Midbrain (tissue), 1 donor: Measurements from ENCODE around the gene GSG1.
A peak's percentile ranks its signal among the peaks of the same experiment; 100 is the strongest.

Experiments used
- DNase-seq: peaks from one replicate; lab custom pipeline; 2025; lab: John Stamatoyannopoulos, UW

GSG1 gene

DNA sequence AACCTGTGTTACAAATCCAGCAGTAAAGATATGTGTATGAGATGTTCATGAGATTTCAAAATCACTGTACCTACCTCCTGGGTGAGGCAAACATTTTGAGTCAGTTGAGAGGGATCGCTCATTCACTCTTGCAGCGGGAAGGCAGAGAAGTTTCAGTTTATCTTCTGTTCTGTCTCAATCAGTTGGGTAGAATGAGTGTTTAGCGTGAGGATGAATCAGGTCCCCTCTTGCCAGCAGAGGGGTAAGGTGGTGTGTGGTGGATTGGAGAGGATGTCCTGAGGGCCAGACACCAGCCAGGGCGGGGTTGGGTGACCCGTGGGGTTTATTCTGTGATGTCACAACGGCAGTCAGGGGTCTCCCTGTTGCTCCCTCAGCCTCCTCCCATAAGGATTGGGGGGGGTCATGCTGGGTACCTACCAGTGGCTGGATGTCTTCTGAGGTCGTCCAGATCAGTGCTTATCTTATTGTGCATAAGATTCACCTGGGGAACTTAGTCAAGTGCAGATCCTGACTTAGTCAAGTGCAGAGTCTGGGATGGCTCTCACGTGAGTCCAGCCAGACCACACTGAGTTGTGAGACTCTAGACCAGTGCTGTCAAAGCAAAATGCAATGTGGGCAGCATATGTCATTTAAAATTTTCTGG, at the start of gene GSG1:
Gene GSG1, minus strand, starts transcription at position 277 of the 643 bp plus-strand sequence. Its CDS starts 155 bp downstream, at position 122.
- no peak for DNase-seq

DNA sequence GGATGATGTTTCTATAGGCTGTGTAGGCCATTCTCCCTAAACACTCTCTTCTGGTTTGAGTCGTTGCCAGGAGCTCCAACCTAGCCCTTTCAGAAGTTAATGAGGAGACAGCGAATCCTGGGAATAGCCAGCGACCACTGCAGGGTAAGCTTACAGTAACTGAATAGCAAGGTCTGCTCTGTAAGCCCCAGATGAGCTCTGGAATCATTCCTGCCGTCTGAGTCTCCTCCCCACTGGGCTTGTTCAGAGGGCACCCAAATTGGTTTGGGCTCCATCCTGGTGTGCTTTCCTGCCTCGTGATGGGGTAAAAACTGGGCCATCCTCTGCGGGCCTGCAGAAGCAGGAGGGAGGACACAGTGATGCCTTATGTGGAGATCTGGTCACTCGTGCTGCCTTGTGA, 49.7 kb upstream of the GSG1 start:
- no peak for DNase-seq

DNA sequence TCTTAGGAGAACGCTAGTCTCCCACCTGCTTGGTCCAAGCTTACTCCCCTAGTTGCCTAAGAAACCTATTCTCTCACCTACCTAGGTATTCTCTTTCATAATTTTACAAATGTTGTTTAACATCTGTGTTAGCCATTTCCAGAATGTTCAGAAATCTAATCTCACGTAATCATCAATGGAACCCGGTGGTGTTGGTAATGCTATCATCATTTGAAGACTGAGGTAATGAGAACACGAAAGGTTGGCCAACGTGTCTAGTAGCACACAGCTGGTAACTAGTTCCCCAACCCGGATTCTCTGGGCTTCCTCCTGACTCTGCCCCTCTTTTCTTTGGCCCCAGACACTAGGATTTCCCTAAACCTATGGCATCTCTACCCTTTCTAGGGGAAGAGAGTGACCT, 49.3 kb upstream of the GSG1 start:
- no peak for DNase-seq

DNA sequence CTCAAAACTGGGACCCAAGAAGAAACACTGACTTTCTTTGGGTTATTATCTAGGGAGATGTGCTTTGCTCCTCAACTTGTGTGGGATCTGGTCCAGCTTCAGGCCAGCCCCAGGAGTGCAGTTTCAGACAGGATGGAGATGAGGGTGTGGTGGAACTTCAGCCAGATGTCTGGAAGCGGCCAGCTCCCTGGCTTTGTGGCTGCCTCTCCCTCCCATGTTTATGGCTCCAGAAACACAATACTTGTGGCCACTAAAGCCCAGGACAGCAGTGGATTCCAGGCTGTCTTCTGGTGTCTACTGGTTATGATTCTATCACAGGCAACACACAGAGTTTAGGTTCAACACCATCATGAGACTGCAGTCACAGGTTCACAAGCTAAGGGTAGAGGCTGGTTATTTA, 48.8 kb upstream of the GSG1 start:
- no peak for DNase-seq

DNA sequence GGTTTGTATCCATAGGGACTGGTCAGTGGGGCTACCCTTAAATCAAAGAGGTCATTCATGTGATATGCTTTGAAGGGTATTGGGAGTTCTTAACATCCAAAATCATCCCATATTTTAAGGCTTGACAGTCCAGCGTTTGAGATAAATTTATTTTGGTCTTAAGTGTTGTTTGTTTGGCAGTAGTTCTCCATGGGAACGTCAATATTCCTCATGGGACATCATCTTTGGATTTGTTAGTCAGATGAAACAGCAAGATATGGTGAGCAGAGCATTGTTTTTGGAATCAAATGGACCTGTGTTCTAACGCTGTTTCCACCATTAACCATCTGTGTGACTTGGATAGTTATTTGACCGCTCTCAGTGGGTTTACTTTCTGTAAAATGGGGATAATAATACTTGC, 45.9 kb upstream of the GSG1 start:
- DNase-seq = no peak

DNA sequence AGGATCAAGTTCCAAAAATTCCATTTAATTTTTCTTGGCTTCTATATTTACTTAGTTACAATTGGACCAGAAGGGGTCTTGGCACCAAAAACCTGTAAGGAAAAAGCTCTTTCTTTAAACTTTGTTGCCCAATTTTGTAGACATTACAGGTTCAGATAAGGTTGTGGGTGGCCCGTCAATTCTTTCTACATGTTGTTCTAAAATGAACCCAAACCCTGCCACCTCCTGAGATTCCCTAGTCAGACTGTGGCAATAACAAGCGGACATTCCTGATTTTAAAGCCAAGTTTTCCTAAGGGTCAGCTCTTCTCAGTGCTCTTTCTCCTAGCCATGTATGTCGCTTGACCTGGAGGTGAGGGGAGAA, 45.0 kb upstream of the GSG1 start:
- no peak for DNase-seq

DNA sequence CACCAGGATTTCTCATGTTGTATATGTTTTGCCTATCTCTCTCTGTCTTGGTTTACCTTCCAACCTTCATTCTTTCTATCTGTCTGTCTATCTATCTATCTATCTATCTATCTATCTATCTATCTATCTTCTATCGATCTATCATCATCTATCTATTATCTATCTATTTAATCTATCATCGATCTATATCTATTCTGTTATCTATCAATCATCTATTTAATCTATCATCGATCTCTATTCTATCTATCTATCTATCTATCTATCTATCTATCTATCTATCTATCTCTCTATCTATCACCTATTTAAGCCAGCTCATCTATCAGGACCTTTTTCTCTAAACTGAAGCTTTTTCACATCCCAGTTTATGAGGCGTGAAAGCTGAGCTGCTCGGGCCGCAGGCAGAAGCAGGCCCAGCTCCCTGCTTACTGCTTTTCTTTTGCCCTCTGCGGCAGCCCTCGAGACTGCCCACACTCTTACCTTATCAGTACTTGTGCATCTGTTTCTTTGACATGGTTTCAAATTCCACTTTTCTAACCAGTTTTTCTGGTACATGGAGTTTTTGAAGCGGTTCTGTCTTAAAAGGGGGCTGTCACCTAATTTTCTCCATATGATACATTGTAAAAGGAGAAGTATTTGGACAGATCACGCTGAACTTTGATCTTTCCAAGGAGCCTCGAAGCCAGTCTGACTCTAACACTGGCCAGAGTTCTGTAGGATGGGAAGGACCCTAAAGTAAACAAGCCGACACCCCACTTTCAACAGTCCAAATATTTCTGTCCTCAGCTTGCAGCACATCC, 44.4 kb upstream of the GSG1 start:
- DNase-seq = no peak

DNA sequence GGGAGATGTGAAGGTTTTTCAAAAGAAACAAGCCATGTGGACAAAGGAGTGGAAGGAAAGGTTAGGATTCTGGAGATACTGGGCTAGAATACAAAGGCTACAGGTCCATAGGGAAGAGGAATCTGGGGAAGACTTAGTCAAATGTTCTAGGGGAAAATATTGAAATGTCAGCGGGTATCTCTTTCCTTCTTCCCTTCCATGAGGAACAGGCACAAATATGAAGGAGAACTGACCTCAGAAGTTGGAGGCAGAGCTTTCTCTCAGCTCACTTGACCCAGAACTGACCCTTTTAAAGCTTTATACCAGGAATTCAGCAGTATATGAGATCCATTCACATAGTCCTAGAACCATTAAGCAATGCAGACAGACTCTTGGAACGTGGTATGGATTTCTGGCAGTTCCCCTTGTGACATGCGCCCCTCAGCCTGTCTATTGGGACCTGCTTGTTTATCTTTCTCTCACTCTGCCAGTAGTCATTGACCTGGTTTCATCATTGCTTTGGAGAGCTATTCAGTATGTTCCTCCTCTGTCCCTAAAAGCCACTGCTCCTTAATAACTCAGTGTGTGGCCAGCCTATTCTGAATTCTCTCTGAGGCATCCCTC, 43.0 kb upstream of the GSG1 start:
- DNase-seq = no peak

DNA sequence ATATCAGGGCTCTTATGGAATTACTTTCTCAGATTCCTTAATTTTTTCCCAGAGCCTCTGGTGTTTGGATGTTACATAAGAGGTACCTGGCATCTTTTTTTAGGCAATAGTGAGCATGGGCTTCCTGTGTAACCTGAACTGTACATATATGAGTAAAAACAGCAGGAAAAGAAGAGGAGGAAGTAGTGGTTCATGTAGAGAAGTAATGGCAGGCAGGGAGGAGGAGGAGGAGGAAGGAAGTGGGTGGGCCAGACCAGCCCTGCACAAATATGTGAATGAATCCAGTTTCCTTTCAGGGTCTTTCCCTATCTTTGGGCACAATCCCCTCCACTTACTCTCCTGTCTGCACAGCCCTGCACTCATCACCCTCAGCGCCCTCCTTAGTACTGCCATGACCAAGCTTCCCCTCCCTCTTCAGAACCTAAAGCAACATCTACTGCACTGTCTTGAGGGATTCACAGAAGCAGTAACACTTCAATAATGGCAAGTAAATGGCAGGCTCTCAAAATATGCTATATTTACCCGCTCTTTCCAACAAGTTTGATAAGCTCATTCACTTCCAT, 40.9 kb upstream of the GSG1 start:
- DNase-seq = no peak

DNA sequence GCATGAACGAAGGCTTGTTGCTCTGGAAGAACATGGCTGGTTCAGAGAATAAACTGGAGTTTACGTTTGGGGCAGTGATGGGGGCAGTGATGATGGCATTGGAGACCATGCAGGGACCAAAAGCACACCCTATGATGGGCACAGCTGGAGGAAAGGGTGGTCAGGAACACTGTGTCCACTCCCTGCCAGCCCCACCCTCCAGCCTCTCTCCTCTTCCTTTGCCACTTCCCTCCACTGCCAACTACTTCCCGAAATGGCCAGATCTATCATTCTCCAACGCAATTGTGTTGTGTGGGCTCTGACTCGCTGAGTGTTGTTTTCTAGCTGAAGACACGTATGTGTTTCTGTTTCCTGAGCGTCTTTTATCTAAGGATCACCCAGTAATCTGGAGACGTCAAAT, 39.3 kb upstream of the GSG1 start:
- no peak for DNase-seq

DNA sequence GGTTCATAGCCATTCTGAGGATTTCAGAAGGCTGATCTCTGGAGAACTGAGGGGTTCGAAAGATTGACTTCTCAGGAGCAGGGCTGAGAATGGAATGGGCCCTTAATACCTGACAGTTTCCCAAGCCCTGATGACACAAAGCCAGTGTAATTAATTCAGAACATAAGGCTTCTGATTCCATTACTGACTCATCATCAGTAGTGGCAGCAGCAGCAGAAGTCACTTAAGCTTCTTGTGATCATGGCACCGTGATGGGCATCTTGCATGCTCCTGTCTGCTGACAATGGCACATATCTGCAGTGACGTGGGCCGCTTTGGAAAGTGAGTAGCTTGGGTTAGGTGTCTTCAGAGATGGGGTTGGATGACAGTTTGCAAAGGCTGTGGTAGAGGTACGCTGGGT, 38.2 kb upstream of the GSG1 start:
- no peak for DNase-seq

DNA sequence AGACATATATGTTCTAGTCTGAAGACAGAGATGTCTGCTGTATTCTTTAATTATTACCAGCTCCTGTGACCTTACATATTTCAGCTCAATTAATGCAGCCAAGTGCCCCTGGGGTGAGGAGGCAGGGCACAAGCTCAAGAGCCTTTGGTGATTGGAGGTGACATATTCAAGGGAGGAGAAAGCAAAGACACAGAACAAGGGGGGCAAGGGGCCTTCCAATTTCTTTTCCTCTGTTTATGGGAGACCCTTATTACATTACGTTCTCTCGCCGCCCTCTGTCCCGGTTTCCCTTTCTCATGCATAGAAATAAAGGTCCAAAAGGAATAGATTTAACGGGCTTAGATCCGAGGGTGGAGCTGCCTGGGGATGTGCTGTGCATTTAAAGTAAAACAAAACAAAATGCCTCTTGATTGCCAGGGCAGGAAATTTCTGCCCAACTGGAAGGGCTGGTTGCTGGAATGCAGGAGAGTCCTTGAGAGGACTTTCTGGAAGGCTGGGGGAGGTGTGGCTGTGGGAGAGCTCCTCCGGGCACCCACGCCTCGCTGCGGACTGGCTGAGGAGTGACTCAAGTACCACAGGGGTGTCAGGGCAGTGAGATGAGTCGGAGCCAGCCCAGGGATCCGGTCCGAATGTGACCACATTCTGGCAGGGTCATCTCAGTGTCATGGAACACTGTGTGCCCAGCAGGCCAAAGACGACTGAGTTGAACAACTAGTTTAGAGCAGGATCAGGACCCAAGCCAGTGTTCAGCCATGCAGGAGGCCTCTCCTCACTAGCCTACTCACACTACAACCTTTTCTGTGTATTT, 32.1 kb upstream of the GSG1 start:
- DNase-seq = peak; percentile 22

DNA sequence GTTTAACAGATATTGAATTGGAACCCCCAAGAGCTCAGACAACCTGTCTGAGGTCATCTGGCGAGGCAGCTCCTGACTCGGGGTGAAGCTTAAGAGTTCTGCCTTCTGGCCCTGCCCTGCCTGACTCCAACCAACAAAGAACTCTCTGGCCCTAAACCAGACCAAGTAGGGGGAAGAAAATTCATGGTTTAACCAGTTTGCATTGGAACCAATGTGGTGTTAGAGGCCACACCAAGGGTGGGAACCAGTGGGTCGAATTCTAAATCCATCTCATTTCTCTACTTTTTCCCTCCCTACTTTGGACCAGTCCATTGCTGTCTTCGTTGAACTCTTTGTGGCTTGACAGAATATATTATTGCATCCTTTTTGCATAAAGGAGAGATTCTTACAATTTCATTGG, 30.4 kb upstream of the GSG1 start:
- no peak for DNase-seq

DNA sequence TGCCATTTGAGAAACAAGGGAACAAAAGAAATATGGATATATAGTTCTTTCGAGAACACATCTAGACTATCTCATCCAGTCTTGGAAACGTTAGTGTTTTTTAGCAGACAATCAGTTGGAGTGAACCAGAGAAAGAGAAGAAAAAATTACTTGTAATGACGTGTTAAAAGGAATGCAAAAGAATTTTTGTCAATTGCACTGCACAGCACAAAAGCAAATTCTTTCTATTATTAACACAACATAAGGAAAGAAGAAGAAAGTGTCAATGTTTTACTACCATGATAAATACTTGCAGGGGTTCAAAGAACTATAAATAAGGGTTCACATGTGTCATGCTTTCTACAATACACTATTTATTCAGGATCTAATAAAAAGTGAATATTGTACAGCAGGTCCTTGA, 27.5 kb upstream of the GSG1 start:
- DNase-seq = no peak

DNA sequence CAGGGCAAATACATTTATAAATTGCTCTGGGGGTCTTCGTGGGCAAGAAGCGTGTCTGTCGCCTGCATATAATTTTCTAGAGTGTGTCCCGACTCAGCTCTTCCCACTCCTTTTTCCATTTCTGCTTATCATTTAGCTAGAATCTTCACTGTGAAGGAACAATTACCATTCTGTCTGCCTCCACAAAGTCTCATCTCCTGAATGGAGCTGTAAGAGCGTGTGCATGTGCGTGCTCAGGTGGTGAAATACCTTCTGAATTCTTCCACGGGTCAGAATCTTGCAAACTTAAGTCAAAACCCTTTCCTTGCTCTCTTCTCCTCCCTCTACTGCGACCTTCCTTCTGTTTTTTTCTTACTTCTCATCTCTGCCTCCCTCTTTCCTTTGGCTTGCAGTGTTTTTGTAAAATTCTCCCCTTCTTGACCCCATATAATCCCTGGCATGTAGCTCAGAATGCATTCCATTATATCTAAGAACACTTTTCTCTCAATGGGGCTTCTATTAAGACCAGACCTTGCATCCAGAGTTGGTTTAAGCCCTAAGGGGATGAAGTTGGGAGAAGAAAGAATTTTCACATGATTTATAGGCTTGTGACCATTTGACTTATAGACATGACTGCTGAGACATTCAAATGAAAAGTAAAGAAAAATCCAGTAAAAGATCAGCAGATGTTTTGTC, 25.0 kb upstream of the GSG1 start:
- DNase-seq = no peak

- no peak for DNase-seq
These were observed 24.0 kb upstream of the GSG1 start for GRCh38 chr12:13127444-13127843.

DNA sequence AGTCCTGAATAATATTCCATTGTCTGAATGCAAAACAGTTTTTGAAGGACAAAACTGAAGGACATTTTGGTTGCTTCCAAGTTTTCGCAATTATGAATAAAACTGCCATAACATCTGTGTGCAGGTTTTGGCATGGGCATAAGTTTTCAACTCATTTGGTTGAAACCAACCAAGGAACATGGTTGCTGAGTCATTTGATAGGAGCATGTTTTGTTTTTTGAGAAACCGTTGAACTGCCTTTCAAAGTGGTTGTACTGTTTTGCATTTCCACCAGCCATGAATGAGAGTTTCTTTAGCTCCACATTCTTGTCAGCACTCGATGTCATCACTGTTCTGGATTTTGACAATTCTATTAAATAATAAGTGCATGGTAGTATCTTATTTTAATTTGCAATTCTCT, 23.0 kb upstream of the GSG1 start:
- DNase-seq = no peak

GRCh38 chr12:13125996-13126395, 22.5 kb upstream of the GSG1 start:
- DNase-seq = no peak

DNA sequence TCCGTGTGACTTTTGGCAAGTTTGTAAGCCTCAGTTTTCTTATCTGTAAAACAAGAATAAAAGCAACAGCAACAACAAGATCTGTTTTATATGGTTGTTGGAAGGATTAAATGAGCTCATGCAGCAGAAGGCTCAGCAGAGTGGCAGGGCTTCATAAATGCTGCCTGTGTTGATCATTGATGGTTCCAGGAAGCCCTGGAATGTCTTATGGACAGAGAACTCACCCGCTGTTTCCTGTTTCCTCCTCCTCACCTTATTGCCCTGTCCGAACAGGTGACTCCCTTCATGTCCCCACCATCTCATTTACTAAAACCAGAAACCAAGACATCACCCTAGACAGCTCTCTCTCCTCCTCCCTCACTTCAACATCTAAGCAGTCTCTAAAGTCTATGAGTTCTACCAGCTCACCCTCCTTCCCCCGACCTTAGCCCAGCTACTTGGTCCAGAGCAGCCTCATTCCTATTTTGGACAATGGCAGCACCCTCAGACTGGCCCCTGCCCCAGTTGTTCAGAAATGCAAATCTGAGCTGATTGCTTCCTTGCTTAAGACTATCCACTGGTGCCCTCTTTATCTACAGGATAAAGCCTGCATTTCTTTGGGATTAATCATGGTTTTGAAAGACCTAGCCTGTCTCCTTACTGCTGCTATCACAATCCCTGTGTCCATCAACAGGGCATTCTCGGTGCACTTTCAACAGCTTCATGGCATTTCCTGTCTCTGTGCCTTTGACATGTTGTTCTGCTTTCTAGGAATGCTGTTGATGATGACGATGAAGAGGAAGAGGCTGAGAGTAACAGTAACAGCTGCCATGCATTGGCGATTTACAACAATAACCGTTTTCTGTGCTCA, 21.4 kb upstream of the GSG1 start:
- no peak for DNase-seq

- DNase-seq = no peak
These were observed 18.1 kb upstream of the GSG1 start for GRCh38 chr12:13121568-13121967.

- DNase-seq = no peak
These were observed 16.9 kb upstream of the GSG1 start for GRCh38 chr12:13120413-13120812.
